ENCODE results near the gene ORAI3.

ORAI3 gene

DNA sequence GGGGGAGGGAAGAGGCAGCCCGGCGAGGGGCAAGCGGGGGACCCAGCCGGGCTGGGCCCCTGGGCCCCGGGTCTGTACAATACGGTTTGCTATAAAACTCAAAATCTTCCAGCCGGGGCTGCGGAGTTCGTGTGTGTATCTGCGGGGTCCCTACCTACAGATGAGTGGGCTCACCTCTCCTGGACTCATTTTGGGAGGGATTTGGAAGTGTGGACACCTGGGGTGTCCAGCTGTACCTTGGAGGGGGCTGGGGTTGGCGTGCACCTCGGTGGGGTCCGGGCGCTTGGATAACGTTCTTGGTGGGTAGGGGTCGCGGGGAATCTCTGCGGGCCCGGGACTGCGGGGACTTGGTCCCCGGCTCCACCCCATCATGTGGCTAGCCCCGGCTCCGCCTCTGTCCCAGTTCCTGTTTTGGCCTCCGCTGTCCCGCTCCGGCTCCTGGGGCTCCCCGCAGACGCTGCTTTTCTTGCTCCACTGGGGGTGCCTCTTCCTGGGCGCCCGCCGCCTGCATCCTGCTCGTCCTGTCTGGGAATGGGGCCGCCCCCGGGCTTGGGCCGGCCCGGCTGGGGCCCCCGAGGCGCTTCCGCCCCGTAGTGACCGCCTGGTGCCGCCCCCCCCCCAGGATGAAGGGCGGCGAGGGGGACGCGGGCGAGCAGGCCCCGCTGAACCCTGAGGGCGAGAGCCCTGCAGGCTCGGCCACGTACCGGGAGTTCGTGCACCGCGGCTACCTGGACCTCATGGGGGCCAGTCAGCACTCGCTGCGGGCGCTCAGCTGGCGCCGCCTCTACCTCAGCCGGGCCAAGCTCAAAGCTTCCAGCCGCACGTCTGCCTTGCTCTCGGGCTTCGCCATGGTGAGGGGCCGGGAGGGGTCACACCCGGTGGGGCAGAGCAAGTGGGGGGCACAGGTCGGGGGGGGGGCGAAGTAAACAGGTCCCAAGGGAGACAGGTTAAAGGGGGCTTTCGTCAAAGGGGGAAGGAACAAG lies at the start of gene ORAI3:
ORAI3 (plus strand) TSS at position 402 of the 983 bp plus-strand sequence; CDS start at position 624, 222 bp downstream.
- peak; percentile 12 for DNase-seq

DNA sequence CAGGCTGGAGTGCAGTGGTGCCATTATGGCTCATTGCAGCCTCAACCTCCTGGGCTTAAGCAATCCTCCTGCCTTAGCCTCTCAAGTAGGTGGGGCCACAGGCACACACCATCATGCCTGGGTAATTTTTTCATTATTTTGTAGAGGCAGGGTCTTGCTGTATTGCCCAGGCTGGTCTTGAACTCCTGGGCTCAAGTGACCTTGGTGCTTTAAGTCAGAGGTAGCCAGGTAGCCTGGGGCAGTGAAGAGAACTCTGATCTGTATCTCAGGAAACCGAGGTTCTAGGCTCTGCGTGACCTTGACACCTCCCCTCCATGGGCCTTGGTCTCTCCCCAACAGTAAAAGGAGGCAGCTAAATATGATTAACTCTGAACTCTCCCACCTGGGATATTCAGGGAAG lies 49.1 kb upstream of the ORAI3 start:
- DNase-seq: no peak

DNA sequence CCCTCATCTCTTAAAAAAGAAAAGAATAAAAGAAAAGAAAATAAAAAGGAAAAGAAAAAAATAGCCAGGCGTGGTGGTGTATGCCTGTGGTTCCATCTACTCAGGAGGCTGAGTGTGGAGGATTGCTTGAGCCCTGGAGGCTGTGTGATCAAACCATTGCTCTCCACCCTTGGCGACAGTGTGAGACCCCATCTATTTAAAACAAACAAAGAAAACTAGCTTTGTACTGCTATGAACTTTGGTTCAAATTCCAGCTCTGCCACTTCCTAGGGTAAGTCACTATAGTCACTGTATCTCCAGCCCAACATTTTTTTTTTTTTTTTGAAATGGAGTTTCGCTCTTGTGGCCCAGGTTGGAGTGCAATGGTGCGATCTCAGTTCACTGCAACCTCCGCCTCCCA lies 48.3 kb upstream of the ORAI3 start:
- DNase-seq: no peak

DNA sequence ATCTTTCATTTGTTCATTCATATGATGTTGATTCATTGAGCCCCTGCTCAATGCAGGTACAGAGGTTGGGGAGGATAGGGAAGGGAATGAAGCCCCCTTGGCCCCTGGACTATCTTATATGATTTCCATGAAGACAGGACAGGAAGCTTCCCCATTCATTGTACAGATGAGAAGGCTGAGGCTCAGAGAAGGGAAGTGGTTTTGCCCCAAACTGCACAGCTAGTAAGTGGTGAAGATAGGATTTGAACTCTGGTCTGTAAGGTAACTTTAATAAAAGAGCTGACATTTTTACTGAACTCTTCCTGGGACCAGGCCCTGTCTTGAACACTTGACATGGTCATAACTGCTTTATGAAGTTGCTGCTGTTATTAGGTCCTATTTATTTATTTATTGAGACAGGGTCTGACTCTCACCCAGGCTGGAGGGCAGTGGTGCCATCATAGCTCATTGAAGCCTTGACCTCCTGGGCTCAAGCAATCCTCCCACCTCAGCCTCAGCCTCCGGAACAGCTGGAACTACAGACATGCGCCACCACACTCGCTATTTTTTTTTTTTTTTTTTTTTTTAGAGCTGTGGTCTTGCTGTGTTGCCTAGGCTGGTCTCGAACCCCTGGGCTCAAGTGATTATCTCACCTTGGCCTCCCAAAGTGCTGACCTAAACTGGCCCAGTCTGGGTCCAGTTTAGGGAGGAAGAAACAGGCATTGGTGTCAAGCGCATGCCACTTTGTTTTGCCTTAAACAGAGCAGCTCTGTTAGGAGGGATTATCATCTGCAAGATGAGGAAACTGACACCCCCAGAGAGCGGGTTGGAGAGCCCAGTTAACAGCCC lies 47.5 kb upstream of the ORAI3 start:
- peak; percentile 20 for DNase-seq

DNA sequence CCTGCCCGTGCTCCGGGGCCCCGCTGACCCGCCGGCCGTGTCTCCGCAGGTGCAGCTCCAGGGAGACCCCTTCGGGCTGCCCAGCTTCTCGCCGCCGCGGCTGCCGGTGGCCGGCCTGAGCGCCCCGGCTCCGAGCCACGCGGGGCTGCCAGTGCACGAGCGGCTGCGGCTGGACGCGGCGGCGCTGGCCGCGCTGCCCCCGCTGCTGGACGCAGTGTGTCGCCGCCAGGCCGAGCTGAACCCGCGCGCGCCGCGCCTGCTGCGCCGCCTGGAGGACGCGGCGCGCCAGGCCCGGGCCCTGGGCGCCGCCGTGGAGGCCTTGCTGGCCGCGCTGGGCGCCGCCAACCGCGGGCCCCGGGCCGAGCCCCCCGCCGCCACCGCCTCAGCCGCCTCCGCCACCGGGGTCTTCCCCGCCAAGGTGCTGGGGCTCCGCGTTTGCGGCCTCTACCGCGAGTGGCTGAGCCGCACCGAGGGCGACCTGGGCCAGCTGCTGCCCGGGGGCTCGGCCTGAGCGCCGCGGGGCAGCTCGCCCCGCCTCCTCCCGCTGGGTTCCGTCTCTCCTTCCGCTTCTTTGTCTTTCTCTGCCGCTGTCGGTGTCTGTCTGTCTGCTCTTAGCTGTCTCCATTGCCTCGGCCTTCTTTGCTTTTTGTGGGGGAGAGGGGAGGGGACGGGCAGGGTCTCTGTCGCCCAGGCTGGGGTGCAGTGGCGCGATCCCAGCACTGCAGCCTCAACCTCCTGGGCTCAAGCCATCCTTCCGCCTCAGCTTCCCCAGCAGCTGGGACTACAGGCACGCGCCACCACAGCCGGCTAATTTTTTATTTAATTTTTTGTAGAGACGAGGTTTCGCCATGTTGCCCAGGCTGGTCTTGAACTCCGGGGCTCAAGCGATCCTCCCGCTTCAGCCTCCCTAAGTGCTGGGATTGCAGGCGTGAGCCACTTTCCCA lies 46.6 kb upstream of the ORAI3 start:
- DNase-seq: peak; percentile 34

DNA sequence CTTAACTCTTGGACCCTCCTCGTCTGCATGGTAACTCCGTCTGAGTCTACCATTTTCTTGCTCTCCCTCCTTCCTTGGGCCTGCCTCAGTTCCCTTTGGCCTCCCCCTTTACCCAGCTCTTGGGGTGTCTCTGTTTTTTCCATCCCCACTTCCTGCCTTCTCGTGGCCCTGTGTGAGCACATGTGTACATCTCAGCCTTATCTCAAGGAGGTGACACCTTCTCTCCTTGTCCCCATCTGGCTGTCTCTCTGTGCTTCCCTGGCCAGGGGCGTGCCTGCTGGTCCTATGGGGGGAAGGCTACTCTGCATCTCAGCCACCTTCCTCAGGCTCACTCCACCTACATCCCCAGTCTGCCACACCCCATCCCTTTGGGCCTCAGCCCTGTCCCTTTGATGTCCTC lies 45.9 kb upstream of the ORAI3 start:
- DNase-seq: no peak

DNA sequence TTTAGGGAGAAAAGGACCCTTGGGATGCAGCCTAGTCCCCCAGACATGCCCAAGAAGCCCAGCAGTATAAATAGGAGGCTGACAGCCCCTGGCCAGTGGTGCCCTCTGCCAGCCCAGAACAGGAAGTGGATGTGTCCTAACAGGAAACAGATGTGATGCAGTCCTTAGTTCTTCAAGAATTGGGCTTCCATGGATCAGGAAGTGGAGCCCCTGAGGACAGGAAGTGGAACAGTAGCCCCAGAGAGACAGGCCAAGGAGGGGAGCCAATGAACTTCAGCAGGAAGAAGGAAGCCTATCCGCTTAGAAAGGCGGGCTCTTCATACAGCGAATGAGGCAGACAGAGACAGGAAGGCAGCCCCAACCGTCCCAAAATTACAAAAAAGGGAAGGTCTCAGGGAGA lies 45.3 kb upstream of the ORAI3 start:
- DNase-seq: no peak

DNA sequence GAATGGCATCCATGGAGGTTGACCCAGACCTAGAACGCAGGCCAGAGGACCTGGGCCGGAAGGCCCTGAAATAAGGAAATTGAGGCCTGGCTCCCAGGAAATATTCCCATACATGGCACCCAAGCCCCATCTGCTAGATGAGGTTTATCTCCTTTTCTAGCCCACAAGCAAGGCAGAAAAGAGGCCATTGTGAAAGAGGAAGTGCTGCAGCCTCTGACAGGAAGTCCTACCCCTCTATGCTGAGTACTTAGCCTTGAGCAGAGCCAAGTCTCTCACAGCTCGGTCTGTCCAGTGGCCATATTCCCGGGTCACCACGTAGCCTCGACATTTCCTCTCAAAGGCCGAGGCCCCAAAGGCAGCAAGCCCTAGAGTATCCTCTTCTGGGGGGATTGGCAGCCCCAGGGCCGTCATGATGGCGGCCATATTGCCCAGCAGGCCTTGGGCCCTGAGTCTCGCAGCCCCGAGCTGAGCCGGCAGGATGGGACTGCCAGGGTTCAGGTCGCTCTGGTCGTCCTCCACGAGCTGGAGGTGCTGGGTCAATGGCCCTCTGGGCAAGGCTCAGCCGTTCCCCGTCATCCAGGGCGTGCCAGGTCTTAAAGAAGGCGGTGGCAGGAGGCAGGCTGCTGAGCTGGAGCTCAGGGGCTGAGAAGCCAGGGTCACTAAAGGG lies 44.6 kb upstream of the ORAI3 start:
- no peak for DNase-seq

DNA sequence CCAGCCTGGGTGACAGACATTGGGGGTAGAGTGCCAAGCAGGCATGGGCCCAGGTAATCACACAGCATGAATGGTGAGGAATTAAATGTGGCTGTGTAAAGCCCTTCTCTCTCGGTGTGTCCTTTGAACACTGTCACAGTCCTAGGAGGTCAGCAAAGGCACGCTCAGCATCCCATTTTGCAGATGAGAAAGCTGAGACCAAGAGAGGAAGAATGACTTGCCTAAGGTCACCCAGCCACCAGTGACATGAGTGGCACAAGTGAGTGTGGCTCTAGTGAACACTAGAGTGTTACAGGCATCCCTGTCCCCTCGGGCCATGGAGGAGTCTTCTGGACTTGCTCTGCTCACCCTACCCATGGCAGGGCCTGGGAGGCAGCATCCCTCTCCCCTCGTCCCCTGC lies 41.8 kb upstream of the ORAI3 start:
- DNase-seq: no peak

DNA sequence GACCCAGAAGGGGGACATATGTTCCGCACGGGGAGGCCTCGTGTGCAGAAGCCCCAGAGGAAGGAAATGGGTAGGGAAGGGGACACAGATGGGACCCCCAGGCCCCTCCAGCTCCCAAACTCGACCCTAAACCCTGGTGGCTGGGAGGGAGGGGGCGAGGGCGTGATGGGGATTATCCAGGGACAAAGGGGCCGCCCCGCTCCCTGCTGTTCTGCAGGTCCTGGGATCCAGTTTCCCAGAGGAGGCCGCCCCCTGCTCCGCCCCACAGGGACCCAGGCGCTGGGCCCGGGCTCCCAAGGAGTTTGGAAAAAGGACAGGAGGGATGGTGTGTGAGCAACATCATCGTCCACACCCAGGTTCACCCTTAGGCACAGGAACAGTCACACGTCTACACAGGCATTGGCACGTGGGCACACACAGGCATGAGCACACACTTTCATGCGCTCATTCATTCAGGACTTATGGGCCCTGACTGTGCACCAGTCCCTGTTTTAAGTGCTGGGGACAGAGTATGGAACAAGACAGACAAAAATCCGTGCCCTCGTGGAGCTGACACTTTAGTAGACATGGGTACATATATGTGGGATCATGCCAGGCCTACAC lies 38.3 kb upstream of the ORAI3 start:
- DNase-seq: no peak

DNA sequence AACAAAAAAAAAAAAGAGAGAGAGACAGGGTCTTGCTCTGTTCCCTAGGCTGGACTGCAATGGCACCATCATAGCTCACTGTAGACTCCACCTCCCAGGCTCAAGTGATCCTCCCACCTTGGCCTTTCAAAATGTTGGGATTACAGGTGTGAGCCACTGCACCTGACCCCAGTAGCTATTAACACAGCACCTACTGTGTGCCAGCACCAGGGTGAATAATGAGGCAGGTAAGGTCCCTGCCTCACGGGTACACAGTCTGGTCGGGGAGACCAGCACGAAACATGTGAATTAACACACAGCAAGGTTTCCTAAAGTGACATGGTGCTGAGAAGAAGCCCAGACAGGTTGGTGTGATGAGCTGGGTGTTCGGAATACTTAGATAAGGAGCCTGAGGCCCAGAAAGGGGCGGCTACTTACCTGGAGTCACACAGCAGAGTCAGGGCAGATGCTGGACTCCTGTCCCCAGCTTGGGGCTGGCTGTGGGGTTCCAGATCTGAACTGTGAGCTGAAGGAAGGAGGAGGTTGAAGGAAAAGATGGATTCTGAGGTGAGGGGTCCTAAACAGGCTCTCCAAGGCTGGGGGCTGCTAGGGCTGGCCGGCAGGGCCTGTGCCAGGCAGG lies 36.0 kb upstream of the ORAI3 start:
- DNase-seq: no peak

DNA sequence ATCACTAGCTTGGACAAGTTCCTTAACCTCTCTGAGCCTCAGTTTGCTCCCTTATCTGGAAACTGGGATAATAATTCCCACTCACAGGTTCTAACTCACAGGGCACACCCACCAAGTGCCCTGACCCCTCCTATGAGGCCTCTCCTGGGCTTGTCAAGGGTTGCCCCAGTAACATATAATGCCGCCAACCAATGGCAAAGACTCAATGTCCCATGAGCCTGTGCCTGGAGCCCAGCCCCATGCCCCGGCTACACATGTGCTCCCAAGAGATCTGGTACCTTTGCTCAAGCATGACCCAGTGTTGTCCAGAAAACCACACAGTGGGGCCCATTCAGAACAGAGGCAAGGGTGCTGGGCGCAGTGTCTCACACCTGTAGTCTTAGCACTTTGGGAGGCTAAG lies 34.0 kb upstream of the ORAI3 start:
- no peak for DNase-seq

DNA sequence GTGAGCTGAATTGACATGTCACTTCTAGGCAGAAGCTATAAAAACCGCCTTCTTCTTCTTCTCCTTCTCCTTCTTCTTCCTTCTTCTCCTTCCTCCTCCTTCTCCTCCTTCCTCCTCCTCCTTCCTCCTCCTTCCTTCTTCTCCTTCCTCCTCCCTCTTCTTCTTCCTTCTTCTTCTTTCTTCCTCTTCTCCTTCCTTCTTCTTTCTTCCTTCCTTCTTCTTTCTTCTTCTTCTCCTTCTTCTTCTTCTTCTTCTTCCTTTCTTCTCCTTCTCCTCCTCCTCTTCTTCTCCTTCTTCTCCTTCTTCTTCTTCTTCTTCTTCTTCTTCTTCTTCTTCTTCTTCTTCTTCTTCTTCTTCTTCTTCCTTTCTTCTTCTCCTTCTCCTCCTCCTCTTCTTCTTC lies 30.3 kb upstream of the ORAI3 start:
- no peak for DNase-seq

DNA sequence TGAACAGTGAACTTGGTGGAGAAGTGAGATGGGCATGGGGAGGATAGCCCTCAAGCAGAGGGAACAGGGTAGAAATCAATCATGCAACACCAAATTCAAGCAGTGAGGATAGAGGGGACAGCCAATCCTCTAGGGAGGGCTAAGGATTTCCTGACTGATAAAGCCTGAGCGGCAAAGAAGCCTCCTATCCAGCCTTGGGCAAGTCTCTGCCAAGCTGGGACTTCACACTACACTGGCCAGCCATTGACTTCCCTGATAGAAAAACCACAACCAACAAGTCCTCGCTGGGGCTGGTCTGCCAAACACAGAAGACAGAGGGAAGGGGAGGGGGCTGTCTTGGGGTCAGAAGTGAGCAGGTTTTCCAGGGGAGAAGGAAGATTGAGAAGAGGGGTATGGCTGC lies 28.0 kb upstream of the ORAI3 start:
- DNase-seq: no peak

DNA sequence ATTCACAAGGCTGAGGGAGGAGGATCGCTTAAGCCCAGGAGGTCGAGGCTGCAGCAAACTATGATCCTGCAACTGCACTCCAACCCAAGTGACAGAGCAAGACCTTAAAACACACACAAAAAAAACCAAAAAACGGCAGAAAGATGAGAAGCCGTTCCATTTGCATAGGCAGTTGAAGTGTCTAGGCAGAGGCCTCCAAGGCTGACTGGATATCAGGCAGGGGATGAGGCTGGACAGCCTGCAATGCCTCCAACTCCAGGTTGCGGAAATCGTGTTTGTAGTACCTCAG lies 27.5 kb upstream of the ORAI3 start:
- no peak for DNase-seq

DNA sequence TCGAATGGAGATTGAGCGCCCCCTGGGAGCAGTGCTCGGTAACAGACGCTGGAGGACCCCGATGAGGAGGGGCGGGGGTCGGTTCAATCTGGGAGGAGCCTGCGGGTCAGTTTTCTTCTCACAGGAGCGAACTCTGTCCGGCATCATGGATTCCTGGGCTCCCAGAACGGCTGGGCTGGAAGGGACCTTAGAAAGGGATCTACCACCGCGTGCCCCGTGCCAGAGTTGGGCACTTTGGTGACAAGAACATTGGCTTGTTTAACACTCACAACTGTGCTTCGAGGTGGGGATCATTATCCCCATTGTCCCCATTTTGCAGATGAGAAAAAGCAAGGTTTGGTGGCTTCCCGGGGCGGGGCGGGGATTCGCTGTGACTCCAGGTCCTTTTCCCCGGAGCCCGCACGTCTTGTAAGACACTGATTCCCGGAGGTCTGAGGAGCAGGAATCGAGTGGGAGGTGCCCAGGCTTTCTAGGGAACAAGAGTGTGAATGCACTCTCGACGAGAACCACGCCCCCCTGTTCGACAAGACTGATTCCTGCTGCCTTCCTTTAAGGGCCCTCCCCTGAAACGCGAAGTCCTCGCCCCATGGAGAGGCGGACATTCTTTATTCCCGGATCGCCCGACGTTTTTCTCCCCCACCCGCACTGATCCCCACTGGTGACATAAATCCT lies 27.0 kb upstream of the ORAI3 start:
- DNase-seq: peak; percentile 92

DNA sequence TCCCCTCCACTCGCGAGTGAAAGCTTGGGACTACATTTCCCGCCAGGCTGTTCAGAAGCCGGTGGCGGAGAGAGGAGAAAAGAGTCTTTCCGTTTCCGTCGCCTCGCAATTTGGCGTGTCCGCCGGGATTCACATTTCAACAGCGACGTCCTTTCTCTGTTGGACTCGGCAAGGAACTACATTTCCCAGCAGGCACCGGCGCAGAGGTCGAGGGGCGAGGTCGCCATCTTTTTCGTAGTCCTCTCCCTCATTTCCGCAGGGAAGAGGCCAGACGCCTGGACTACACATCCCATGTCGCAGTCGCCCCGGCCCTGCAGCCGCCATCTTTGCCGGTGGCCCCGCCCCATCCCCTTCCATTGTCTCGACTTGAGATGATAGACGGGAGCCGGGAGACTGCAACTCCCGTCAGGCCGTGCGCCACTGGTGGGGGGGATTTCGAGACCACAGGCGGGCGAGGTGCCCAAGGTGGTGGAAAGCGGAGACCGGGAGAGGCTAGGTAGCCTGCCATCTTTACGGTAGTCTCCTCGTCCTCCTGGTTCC lies 26.4 kb upstream of the ORAI3 start:
- peak; percentile 100 for DNase-seq

DNA sequence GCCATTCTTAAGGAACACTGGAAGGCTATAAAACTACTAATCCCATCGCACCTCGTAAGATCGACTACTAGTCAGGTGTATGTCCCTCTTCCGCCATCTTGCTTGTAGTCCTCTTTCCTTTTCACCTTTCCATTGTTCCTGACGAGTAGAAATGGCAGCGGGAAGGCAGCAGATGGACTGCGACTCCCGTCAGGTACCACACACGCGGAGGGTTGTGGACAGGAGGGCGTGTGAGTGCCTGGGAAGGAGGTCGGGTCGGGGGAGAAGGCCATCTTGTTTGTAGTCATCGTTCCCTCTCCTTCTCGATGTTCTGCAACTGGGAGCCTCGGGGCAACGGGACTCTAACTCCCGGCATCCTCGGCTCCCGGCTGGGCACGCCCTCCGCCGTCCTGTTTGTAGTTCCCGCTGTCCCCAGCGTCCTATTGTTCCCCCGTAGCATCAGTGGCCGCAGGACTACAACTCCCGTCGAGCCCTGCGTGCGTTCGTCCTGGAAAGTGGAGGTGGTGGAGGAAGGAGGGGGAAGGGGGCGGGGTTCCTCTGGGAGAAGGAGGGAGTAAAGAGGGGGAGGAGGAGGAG lies 25.8 kb upstream of the ORAI3 start:
- DNase-seq: peak; percentile 100

DNA sequence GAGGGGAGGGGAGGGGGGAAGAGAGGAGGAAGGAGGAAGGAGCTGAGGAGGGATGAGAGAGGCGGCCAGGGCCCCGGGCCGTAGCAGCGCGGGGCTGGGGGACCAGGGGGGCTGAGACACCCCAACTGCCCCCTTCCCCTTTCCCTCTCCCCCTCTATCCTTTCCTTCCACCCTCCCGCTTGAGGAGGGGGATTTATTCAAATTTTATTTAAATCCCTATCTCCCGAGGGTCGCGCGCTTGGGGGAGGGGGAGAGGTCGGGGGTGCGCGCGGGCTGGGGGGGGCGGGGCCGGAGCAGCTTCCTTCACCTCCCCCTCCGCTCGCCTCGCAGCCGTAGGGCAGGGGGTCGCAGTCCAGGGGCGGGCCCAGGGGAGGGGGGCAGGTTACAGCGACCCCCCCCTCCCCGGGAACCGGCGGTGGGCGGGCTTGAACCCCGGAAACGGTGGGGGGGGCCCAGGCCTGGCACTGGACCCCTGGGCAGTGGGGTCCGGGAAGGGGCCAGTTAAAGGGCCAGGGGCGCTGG lies 25.3 kb upstream of the ORAI3 start, which contains the start of gene FBXL19:
FBXL19 (plus strand) TSS at position 19 of the 522 bp plus-strand sequence. CDS start 2,183 bp downstream, outside the sequence.
- DNase-seq: no peak

Measured in NCI-H2171 treated with DMSO at 0.1 percent for 48 hours (cell line).